HepG2 (cell line): ENCODE results near the gene NTN4. TPM values are rescaled to one million over a fixed set of nuclear protein-coding genes. Genes with fewer than 3 reads are reported as not detected.

Source experiments
- ATAC-seq: fragments of 200-7000 bp; cut with Tn5 transposase; 3 replicates; pipeline ENCODE4 v1.9.1; 2020; ENCODE audit warnings: mild to moderate bottlenecking, moderate library complexity
- BruUV-seq: library from RNA; stranded (reverse); fragments of 400-500 nt; replicated peaks from 2 replicates; lab custom pipeline; 2021; lab: Mats Ljungman, UMichigan
- CTCF ChIA-PET: fragments of 300-600 bp; formaldehyde crosslinking; extraction: SDS; loops from one replicate; lab custom pipeline; 2021; ENCODE audit warnings: low total read pairs, inconsistent platforms, low intra/inter-chr PET ratio; lab: Yijun Ruan, JAX
- POLR2A ChIA-PET: fragments of 350-600 bp; sonication (Branson Sonifier 250); formaldehyde crosslinking; loops from one replicate; lab custom pipeline; 2020; ENCODE audit warnings: antibody characterized with exemption, inconsistent platforms; lab: Yijun Ruan, JAX
- DNase-seq: peaks from one replicate; pipeline ENCODE4 v3.0.0-alpha.2; 2015; ENCODE audit warnings: low spot score
- FAIRE-seq: peaks from 3 replicates; lab custom pipeline; 2011; peaks lifted over from hg19 to GRCh38; lab: Jason Lieb, UNC
- H2AFZ ChIP-seq: one replicate; pipeline ENCODE4 v1.6.1; 2011; ENCODE audit warnings: low read length, inconsistent platforms
- H3K27ac ChIP-seq: fragments of 300-600 bp; 3 replicates; pipeline ENCODE4 v1.8.0; 2011; ENCODE audit warnings: mixed run types, mild to moderate bottlenecking, mixed read lengths, low read length, inconsistent platforms; ENCODE audit not compliant: insufficient read depth; ENCODE audit errors: extremely low read length
- H3K27me3 ChIP-seq, 2 experiments: fragments of 200-600 bp in 1 of 2; 2 replicates in 1 of 2; 3 replicates in 1 of 2; pipeline versions ENCODE4 v1.6.0 to v1.8.0; 2011; ENCODE audit warnings: low read length in 2 of 2, mild to moderate bottlenecking in 2 of 2, moderate library complexity in 2 of 2, inconsistent platforms in 1 of 2; ENCODE audit not compliant: insufficient read depth in 2 of 2, control insufficient read depth in 1 of 2
- H3K36me3 ChIP-seq, 2 experiments: fragments of 200-600 bp in 1 of 2; replicated peaks in 1 of 2; 2 replicates in 1 of 2; 3 replicates in 1 of 2; pipeline versions ENCODE4 v1.5.1 to v1.8.0; 2011; ENCODE audit warnings: low read length in 2 of 2, inconsistent platforms in 1 of 2; ENCODE audit not compliant: insufficient read depth in 2 of 2, control insufficient read depth in 1 of 2
- H3K4me1 ChIP-seq: 2 replicates; pipeline ENCODE4 v1.5.1; 2012; ENCODE audit warnings: low read length, inconsistent platforms; ENCODE audit not compliant: insufficient read depth
- H3K4me2 ChIP-seq: 2 replicates; pipeline ENCODE4 v1.6.0; 2011; ENCODE audit warnings: low read depth, low read length, inconsistent platforms
- H3K4me3 ChIP-seq, 3 experiments: fragments of 200-600 bp in 1 of 3; sonication (generic), shearing (Covaris generic) in 1 of 3; replicated peaks in 1 of 3; 2 replicates each; pipeline ENCODE4 v1.5.1; 2011 to 2016; ENCODE audit warnings: low read length in 3 of 3, inconsistent platforms in 2 of 3, low read depth in 2 of 3, mild to moderate bottlenecking in 2 of 3, control low read depth in 1 of 3, mixed read lengths in 1 of 3; ENCODE audit not compliant: insufficient read depth in 1 of 3
- H3K79me2 ChIP-seq: one replicate; pipeline ENCODE4 v1.6.1; 2011; ENCODE audit warnings: low read length, inconsistent platforms; ENCODE audit not compliant: insufficient read depth
- H3K9ac ChIP-seq: 2 replicates; pipeline ENCODE4 v1.6.0; 2011; ENCODE audit warnings: mild to moderate bottlenecking, low read depth, low read length, inconsistent platforms; ENCODE audit not compliant: insufficient read depth
- H3K9me3 ChIP-seq: 2 replicates; pipeline ENCODE4 v1.5.1; 2012; ENCODE audit warnings: mild to moderate bottlenecking, low read length
- H4K20me1 ChIP-seq: 2 replicates; pipeline ENCODE4 v1.6.0; 2011; ENCODE audit warnings: inconsistent platforms, mild to moderate bottlenecking, low read length, moderate library complexity; ENCODE audit not compliant: insufficient read depth
- ATF7-NPFF ChIP-seq: sonication (generic); formaldehyde crosslinking; IDR thresholded peaks from 2 replicates; pipeline ENCODE4 v1.8.1; 2023; ENCODE audit warnings: mild to moderate bottlenecking, low read depth, missing genetic modification reagents, moderate library complexity
- NCOA1 ChIP-seq: sonication (generic); formaldehyde crosslinking; IDR thresholded peaks from 2 replicates; pipeline ENCODE4 v1.9.0; 2021; ENCODE audit warnings: missing genetic modification reagents
- NRL ChIP-seq: sonication (generic); formaldehyde crosslinking; IDR thresholded peaks from 2 replicates; pipeline ENCODE4 v1.5.0; 2020; ENCODE audit warnings: missing genetic modification reagents, mild to moderate bottlenecking, moderate library complexity, borderline replicate concordance
- SMC3 ChIP-seq: IDR thresholded peaks from 2 replicates; pipeline ENCODE4 v1.6.1; 2011; ENCODE audit warnings: low read length, improper control_type of control experiment
- TSC22D2 ChIP-seq: sonication (generic); formaldehyde crosslinking; IDR thresholded peaks from 2 replicates; pipeline ENCODE4 v1.5.1; 2020; ENCODE audit warnings: missing genetic modification reagents, mild to moderate bottlenecking, borderline replicate concordance
- ZBTB40 ChIP-seq, 2 experiments: fragments of 450-650 bp in 1 of 2; sonication (generic) in 1 of 2; formaldehyde crosslinking in 1 of 2; IDR thresholded peaks; 2 replicates each; pipeline versions ENCODE4 v1.6.1 to v1.8.0; 2016 to 2022; ENCODE audit warnings: antibody characterized with exemption in 1 of 2, mild to moderate bottlenecking in 1 of 2, missing genetic modification reagents in 1 of 2
- ZNF407 ChIP-seq: sonication (generic); formaldehyde crosslinking; IDR thresholded peaks from one replicate; pipeline ENCODE4 v1.5.1; 2020; ENCODE audit warnings: mild to moderate bottlenecking, missing genetic modification reagents; ENCODE audit errors: not compliant biosample characterization
- WGBS: methylation state at CpG from one replicate; pipeline ENCODE4 v1.1.6; 2017; ENCODE audit warnings: low lambda C conversion rate; 5-methylcytosine and 5-hydroxymethylcytosine counted together
- in situ Hi-C: cut with HindIII; loops from 2 replicates; pipeline ENCODE4 v1.10.0; 2017; ENCODE audit warnings: low pct_unique_long_range_greater_than_20kb; ENCODE audit not compliant: extremely low pct_ligation_motif_present
- intact Hi-C: fragments of 100-400 bp; cut with micrococcal nuclease; formaldehyde crosslinking; loops from one replicate; pipeline ENCODE4 v1.10.0; 2022; ENCODE audit not compliant: unreplicated experiment
- polyA plus RNA-seq, 8 experiments: library from polyadenylated mRNA; depleted of rRNA in 3 of 8; stranded (reverse) in 7 of 8; unstranded in 1 of 8; fragments of >200 nt; fragmentation: Illumina TruSeq in 4 of 8; extraction: Trizol in 4 of 8; gene quantifications; 2 replicates each; pipeline versions ENCODE4 v1.2.1 to v1.2.3, GENCODE V29; 2011 to 2016; ENCODE audit warnings: low read depth in 4 of 8, missing spikeins in 1 of 8, mixed read lengths in 1 of 8; ENCODE audit not compliant: insufficient read depth in 1 of 8
- total RNA-seq, 5 experiments: library from RNA; depleted of rRNA; stranded (reverse); fragments of >200 nt; fragmentation: Illumina TruSeq; extraction: Trizol; gene quantifications; 2 replicates each; pipeline ENCODE4 v1.2.3, GENCODE V29; 2016; ENCODE audit warnings: low read depth in 1 of 5

Gene NTN4
- total and polyA plus RNA-seq, 2 of the 13 experiments (the other 11 are each of a cell fraction or from before 2014, with no cell fraction given): 7.8 to 11.5 TPM

- in situ Hi-C loops (no loop called here), intact Hi-C loops (no loop called here)
- Histone ChIP-seq H3K9me3 (no peaks in the 10 kb centered on the region), H3K79me2 (no peaks in the 10 kb centered on the region), H3K27ac (no peak overlapping the region), H4K20me1 (no peaks in the 10 kb centered on the region), H3K4me3 (no peak overlapping the region), H3K9ac (no peak overlapping the region), H3K27me3 (no peaks in the 10 kb centered on the region), H3K36me3 (no peaks in the 10 kb centered on the region), H3K4me2 (no peak overlapping the region), H2AFZ (no peak overlapping the region), H3K4me1 (no peaks in the 10 kb centered on the region; the same call in 1 of the 2 replicates)
- no peak for DNase-seq
- CTCF ChIA-PET: no interaction called here
- POLR2A ChIA-PET: no interaction called here
- FAIRE-seq: no peak
- ATAC-seq: no peak
- WGBS: 95% methylated on average over 6 of the region's 6 CpGs
- no TSS peak for BruUV-seq
- no peak for TF ChIP-seq ATF7-NPFF
- TF ChIP-seq ZNF407 (CRISPR knock-in tag): no peak
- TF ChIP-seq NCOA1: no peak
- no peak for TF ChIP-seq SMC3
- no peak for TF ChIP-seq NRL (CRISPR knock-in tag)
- no peak for TF ChIP-seq ZBTB40 (IDR thresholded peaks at IDR 0.05)
- TF ChIP-seq ZBTB40 (CRISPR knock-in tag; IDR thresholded peaks at IDR 0.05): no peak
- no peak for TF ChIP-seq TSC22D2 (CRISPR knock-in tag)
Observed at GRCh38 chr12:95671265-95671664, 119.3 kb downstream of the NTN4 start.
